GM12873 (cell line): ENCODE results near the gene IKZF3.

Experiments
- TF ChIP-seq, protein P1 (sequence below): IDR thresholded peaks from 2 replicates; pipeline ENCODE4 v1.5.1; 2012; ENCODE audit warnings: low read depth, mild to moderate bottlenecking, moderate library complexity, low read length, control low read depth; ENCODE audit not compliant: insufficient read depth; ENCODE audit errors: missing control alignments

The IKZF3 gene

GRCh38 chr17:39742126-39742855, 121.8 kb downstream of the IKZF3 start:
- TF ChIP-seq, protein P1, sequence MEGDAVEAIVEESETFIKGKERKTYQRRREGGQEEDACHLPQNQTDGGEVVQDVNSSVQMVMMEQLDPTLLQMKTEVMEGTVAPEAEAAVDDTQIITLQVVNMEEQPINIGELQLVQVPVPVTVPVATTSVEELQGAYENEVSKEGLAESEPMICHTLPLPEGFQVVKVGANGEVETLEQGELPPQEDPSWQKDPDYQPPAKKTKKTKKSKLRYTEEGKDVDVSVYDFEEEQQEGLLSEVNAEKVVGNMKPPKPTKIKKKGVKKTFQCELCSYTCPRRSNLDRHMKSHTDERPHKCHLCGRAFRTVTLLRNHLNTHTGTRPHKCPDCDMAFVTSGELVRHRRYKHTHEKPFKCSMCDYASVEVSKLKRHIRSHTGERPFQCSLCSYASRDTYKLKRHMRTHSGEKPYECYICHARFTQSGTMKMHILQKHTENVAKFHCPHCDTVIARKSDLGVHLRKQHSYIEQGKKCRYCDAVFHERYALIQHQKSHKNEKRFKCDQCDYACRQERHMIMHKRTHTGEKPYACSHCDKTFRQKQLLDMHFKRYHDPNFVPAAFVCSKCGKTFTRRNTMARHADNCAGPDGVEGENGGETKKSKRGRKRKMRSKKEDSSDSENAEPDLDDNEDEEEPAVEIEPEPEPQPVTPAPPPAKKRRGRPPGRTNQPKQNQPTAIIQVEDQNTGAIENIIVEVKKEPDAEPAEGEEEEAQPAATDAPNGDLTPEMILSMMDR = no peak

DNA sequence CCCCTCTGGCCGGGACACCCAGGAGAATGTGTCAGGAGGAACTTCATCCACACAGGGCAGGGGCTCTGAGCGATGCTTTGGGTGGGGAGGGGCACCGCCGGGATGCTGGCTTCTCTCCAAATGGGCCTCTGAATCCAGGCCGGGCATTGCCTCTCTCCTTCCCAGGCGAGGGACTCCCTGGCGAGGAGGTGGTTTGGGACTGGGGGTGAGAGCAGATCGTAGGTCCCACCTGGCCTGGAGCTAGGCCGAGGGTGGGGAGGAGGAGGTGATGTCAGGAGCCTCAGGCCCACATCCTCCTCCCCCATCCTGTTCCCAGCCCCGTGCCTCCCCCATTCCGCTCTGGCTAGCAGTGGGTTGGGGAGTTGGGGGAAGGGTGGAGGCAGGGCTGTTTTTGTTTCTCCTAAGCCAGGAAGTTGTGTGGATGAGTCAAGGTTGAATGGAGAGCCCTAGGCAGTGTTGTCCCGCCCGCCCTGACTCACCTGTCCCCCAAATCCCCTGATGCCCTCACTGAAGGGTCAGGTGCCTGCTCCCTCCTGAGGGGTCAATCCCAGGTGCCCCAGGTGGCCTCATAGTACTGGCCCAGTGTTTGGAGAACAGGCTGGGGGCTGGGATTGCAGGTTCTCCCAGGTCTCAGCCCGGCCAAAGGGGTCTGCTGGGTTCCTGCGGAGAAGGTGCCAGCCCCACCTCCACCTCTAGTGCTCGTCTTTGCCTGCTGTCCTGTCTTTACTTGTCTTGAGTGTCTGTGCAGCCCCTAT, 123.6 kb downstream of the IKZF3 start:
- TF ChIP-seq, protein P1 = no peak

DNA sequence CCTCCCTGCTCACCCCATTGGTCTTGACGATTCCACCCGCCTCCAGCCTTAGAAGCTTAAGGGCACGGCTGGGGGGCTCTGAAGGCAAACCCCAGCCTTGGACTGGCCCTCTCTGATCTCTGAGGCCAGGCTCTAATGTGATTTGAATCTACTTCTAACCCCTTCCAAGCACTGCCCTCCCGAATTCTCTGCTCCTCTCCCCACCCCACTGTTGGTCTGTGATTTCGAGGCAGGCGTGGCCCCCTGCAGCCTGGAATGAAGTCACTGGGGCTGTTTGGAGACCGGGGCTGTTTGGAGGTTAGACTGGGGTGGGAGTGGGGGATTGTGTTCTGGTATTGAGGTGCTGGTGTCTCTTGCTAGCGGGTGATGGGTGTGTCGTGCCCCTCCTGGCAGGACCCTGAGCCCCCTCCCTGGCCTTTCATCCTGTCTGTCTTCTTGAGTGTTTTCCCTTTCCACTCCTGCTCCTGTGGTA, 124.2 kb downstream of the IKZF3 start:
- TF ChIP-seq, protein P1 = no peak

GRCh38 chr17:39738983-39739884, 124.9 kb downstream of the IKZF3 start:
- TF ChIP-seq, protein P1 = no peak

DNA sequence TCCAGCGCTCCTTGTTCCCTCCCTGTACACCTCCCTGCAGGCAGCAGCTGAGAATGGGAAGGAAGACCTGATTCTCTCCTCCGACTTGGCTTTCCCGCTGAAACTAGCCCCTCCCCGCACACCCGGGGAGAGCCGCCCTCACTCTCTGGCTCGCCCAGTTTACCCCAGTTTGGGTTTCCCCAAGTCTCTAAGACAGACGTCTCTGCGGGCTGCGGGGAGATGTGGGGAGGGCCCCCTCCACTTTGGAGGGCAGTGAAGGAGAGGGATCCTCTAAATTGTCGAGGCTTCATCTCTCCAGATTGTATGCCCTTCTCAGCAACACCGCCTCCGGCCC, 125.6 kb downstream of the IKZF3 start:
- TF ChIP-seq, protein P1 = no peak

DNA sequence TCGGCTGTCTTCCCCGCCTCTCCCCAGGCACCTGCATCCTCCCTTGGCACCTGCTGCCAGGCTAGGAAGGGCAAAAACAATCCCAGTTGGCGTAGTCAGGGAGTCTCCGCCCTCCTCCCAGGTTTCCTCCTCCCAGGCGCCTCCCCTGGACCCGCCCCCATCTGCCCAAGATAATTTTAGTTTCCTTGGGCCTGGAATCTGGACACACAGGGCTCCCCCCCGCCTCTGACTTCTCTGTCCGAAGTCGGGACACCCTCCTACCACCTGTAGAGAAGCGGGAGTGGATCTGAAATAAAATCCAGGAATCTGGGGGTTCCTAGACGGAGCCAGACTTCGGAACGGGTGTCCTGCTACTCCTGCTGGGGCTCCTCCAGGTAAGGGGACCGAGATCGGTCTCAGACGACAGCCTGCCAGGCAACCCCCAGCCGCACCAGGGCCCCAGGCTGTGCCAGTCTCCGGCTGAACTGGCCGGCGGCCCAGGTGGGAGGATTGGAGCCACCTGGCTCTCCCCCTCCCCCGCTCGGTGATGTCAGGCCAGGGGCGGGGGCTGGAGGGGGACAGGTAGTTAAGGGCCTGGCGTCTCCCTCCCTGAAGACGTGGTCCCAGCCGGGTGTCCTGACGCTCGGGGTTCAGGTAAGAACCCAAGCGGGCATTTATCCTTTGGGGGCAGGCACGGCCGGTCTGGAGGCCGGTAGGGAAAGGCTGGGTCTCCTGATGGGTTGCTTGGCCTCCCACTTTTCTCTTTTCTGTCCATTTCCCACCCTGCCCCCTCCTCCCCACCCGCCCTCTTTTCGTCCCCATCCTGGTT, 126.1 kb downstream of the IKZF3 start, which contains the start of gene GRB7:
TSS of gene GRB7 (plus strand) at position 179 of the 808 bp plus-strand sequence. CDS start 4,364 bp downstream, outside the sequence.
- TF ChIP-seq, protein P1 = no peak
